ENCODE data around the gene FAM13C.

FAM13C gene

DNA sequence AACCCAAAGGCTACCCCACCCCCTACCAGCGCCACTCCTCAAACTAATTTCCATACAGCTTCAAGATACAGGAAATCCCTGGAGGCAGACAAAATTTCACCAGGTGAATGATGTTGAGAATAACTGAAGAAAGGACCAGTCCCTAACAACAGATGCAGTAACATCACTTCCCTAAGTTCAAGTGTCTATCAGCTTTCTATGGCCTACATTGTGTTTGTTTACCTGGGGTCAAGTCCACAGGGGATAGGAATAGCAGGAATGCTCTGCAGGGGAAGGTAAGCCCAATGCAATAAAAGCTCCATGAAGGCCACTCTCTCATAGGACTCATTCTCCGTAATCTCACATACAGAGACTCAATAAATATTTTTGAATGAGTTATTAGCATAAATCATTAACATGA, 26.9 kb downstream of the FAM13C start:
- no peak for DNase-seq (ENCODE audit: low spot score)
- TF ChIP-seq, protein P1, sequence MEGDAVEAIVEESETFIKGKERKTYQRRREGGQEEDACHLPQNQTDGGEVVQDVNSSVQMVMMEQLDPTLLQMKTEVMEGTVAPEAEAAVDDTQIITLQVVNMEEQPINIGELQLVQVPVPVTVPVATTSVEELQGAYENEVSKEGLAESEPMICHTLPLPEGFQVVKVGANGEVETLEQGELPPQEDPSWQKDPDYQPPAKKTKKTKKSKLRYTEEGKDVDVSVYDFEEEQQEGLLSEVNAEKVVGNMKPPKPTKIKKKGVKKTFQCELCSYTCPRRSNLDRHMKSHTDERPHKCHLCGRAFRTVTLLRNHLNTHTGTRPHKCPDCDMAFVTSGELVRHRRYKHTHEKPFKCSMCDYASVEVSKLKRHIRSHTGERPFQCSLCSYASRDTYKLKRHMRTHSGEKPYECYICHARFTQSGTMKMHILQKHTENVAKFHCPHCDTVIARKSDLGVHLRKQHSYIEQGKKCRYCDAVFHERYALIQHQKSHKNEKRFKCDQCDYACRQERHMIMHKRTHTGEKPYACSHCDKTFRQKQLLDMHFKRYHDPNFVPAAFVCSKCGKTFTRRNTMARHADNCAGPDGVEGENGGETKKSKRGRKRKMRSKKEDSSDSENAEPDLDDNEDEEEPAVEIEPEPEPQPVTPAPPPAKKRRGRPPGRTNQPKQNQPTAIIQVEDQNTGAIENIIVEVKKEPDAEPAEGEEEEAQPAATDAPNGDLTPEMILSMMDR (IDR thresholded peaks at IDR 0.05), result no peak
- H3K4me3 ChIP-seq, result no peak overlapping the region
- peak overlapping the region in 1 of 2 donors; percentile 39 for H3K27ac ChIP-seq

DNA sequence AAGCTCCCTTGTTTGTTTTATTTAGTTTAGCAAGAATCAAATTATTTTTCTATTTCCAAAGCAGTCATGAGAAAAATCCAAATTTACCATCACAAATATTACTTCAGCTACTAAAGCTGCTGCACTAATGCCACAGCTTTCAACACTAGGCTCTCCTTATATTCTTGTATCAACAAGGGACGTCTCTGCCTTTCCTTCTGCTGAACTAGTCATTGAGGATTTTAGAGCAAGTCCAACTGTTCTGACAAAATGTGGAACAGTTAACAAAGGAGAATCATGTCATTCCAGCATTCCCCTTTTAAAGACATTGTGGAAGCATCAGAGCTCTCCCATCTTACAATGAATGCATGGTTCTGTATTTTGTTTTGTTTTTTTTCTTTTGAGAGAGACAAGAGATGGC, 28.6 kb downstream of the FAM13C start:
- H3K27ac ChIP-seq, result peak overlapping the region; percentile 39 to 75
- no peak for DNase-seq (ENCODE audit: low spot score)
- peak overlapping the region; percentile 50 for H3K4me3 ChIP-seq
- TF ChIP-seq, protein P1 (IDR thresholded peaks at IDR 0.05), result no peak

DNA sequence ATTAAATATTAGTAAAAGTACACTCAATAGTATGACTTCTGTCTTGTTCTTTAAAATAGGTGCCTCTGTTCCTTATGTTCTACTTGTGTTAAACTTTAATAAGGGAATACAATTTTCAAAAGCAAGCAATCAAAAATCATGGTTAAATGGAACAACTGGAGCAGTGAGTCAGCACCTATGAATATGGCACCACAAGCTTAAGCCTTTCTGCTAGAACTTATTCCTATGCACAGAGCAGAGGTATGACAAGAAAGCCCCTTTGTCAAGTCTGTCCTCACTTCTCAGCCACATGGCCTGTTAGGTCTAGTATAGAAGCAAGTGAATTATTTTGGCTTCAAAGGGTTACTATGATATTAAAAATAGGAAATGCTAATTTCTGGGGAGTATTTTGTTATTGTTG, 29.8 kb downstream of the FAM13C start:
- H3K27ac ChIP-seq, result peak overlapping the region in 1 of 2 donors; percentile 39
- no peak overlapping the region for H3K4me3 ChIP-seq
- no peak for DNase-seq (ENCODE audit: low spot score)
- TF ChIP-seq, protein P1 (IDR thresholded peaks at IDR 0.05), result no peak

DNA sequence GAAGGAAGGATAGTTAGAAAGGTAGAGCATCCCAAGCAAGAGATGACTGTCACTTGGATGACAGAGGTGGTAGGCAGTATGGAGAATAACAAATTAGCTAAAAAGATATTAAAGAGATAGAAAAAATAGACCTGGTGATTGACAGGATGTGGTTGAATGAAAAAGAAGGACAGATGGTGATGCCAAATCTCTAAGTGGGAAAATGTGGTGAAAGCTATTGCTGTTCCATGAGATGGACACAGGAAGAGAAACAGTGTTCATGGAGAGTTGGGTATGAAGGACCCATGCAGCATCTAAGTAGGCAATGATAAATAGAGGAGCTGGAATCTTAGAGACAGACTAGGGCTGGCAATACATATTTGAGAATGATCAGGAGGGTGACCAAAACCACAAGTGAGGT, 30.7 kb downstream of the FAM13C start:
- DNase-seq (ENCODE audit: low spot score), result no peak
- peak overlapping the region in 1 of 2 donors; percentile 32 for H3K27ac ChIP-seq
- TF ChIP-seq, protein P1 (IDR thresholded peaks at IDR 0.05), result no peak
- no peak overlapping the region for H3K4me3 ChIP-seq

DNA sequence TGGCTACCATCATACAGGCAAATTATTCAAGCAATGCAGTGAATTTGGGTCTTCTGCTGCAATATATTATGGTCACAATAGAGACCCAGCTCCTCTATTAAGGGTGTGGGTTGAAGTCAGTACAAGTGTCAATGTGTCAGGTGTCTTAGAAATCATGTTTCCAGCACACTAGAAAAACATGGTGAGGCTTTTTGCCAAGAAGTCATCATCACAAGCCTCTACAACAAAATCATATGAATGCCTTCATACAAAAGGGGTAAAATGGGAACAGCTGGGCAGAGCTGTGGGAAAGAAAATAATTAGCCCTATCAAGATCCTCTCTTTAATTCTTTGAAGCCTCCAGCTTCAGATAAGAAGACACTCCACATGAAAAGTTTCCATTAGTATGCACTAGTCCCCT, 37.2 kb downstream of the FAM13C start:
- DNase-seq (ENCODE audit: low spot score), result no peak
- TF ChIP-seq, protein P1 (IDR thresholded peaks at IDR 0.05), result no peak
- peak overlapping the region in 1 of 2 donors; percentile 23 for H3K27ac ChIP-seq
- no peak overlapping the region for H3K4me3 ChIP-seq

DNA sequence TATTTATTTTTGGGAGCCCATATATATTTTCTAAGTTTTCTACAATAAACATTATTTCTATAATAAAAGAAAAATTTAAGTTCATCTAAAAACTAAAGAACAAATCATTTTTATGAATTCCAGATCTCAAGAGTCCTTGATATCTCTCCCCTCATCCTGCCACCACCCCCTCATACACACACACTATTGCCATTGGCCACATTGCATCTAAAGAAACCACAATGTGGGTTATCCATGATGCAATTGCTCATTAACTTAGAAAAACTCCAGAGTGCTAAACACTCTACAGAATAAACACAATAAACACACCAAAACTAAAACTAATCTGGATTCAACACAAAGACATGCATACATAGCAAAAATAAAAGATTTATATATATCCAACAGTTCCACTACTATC, 37.8 kb downstream of the FAM13C start:
- TF ChIP-seq, protein P1 (IDR thresholded peaks at IDR 0.05), result no peak
- no peak overlapping the region for H3K27ac ChIP-seq
- no peak for DNase-seq (ENCODE audit: low spot score)
- no peak overlapping the region for H3K4me3 ChIP-seq

DNA sequence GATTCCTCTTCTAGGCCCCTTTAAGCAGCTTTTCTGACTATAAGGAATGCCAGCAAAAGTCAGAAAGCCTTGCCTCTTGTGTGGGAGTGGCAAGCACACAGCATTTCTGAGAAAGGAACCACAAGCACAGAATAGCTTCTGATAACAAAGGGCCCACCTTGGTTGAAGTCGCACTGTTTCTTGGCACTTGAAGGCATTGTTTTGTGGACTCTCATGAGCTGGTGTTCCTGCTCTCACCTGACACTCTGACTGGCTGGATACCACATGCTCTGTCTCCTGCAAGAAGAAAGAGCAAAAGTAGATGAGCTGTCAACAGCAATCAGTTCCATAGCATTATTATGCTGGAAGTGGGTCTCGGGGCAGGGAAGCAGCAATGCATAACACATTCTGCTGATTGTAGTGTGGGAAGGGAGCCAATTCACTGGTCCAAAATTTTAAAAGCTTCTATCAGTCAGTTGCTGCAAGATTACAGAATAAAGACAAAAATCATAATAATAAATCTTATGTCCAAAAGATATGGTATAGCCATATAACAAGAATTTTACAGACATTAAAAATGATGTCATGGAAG, 38.4 kb downstream of the FAM13C start:
- Histone ChIP-seq H3K4me3 (no peak overlapping the region), H3K27ac (peak overlapping the region; percentile 30 to 77)
- no peak for DNase-seq (ENCODE audit: low spot score)
- TF ChIP-seq, protein P1 (IDR thresholded peaks at IDR 0.05), result no peak
